Measurements from ENCODE around the gene TMEFF2. TPM values are rescaled to one million over a fixed set of nuclear protein-coding genes. Genes with fewer than 3 reads are reported as not detected.

Gene TMEFF2
- total and polyA plus RNA-seq, 2 experiments from 2014 or later, result 1.7 to 2.2 TPM

DNA sequence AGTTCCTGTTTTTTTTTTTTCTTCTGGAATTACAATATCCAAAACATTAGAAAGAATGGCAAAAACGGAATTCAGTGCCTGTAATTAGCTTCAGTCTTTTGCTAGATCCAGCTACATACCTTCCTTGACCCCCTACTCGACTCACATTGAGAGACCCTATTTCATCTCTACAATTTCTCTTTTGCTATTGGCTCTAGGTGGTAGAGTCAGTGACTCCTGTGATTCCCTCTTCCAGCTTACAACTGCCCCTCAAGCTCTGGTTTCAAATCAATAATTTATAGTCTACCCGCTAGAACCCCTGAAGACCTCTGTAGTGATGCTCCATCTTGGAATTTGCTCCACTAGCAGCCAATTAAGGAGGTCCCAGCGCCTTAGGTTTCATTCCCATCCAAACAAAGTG is 125.8 kb downstream of the TMEFF2 start:
- no peaks in the 10 kb centered on the region for H3K27me3 Mint-ChIP-seq (ENCODE audit: insufficient read depth, low read depth, poor library complexity)
- Histone ChIP-seq H3K4me3 (no peak overlapping the region), H3K4me1 (ENCODE audit: insufficient read depth) (no peaks in the 10 kb centered on the region), H4K20me1 (replicated peaks; ENCODE audit: insufficient read depth) (no peaks in the 10 kb centered on the region), H2AFZ (no peak overlapping the region), H3K36me3 (ENCODE audit: insufficient read depth) (no peaks in the 10 kb centered on the region), H3F3A (replicated peaks; ENCODE audit: low read depth) (no peaks in the 10 kb centered on the region), H3K27me3 (ENCODE audit: insufficient read depth) (no peaks in the 10 kb centered on the region), H3K4me2 (no peak overlapping the region), H3K79me2 (replicated peaks; ENCODE audit: insufficient read depth) (no peaks in the 10 kb centered on the region), H3K27ac (ENCODE audit: low read depth) (no peak overlapping the region), H3K9me2 (ENCODE audit: insufficient read depth) (no peaks in the 10 kb centered on the region; the same call in 1 of the 2 replicates)
- TF ChIP-seq STAT1 (IDR thresholded peaks at IDR 0.05; ENCODE audit: unreplicated experiment), result no peak
- TF ChIP-seq, protein P1, sequence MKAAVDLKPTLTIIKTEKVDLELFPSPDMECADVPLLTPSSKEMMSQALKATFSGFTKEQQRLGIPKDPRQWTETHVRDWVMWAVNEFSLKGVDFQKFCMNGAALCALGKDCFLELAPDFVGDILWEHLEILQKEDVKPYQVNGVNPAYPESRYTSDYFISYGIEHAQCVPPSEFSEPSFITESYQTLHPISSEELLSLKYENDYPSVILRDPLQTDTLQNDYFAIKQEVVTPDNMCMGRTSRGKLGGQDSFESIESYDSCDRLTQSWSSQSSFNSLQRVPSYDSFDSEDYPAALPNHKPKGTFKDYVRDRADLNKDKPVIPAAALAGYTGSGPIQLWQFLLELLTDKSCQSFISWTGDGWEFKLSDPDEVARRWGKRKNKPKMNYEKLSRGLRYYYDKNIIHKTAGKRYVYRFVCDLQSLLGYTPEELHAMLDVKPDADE (IDR thresholded peaks at IDR 0.05), result no peak
- TF ChIP-seq NANOG (IDR thresholded peaks at IDR 0.05; ENCODE audit: borderline replicate concordance), result no peak
- TF ChIP-seq, protein P2, sequence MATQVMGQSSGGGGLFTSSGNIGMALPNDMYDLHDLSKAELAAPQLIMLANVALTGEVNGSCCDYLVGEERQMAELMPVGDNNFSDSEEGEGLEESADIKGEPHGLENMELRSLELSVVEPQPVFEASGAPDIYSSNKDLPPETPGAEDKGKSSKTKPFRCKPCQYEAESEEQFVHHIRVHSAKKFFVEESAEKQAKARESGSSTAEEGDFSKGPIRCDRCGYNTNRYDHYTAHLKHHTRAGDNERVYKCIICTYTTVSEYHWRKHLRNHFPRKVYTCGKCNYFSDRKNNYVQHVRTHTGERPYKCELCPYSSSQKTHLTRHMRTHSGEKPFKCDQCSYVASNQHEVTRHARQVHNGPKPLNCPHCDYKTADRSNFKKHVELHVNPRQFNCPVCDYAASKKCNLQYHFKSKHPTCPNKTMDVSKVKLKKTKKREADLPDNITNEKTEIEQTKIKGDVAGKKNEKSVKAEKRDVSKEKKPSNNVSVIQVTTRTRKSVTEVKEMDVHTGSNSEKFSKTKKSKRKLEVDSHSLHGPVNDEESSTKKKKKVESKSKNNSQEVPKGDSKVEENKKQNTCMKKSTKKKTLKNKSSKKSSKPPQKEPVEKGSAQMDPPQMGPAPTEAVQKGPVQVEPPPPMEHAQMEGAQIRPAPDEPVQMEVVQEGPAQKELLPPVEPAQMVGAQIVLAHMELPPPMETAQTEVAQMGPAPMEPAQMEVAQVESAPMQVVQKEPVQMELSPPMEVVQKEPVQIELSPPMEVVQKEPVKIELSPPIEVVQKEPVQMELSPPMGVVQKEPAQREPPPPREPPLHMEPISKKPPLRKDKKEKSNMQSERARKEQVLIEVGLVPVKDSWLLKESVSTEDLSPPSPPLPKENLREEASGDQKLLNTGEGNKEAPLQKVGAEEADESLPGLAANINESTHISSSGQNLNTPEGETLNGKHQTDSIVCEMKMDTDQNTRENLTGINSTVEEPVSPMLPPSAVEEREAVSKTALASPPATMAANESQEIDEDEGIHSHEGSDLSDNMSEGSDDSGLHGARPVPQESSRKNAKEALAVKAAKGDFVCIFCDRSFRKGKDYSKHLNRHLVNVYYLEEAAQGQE (IDR thresholded peaks at IDR 0.05; ENCODE audit: unreplicated experiment), result no peak
- TF ChIP-seq ZNF331 (CRISPR knock-in tag; IDR thresholded peaks at IDR 0.05; ENCODE audit: low read depth), result no peak
- no peak for TF ChIP-seq CREB1 (CRISPR knock-in tag; IDR thresholded peaks at IDR 0.05; ENCODE audit: low read depth)
- TF ChIP-seq ZNF114 (CRISPR knock-in tag; IDR thresholded peaks at IDR 0.05), result no peak
- no peak for TF ChIP-seq EZH2phosphoT487 (IDR thresholded peaks at IDR 0.05; ENCODE audit: unreplicated experiment)
- no peak for TF ChIP-seq JUNB (IDR thresholded peaks at IDR 0.05; ENCODE audit: unreplicated experiment)
- TF ChIP-seq, protein P3, sequence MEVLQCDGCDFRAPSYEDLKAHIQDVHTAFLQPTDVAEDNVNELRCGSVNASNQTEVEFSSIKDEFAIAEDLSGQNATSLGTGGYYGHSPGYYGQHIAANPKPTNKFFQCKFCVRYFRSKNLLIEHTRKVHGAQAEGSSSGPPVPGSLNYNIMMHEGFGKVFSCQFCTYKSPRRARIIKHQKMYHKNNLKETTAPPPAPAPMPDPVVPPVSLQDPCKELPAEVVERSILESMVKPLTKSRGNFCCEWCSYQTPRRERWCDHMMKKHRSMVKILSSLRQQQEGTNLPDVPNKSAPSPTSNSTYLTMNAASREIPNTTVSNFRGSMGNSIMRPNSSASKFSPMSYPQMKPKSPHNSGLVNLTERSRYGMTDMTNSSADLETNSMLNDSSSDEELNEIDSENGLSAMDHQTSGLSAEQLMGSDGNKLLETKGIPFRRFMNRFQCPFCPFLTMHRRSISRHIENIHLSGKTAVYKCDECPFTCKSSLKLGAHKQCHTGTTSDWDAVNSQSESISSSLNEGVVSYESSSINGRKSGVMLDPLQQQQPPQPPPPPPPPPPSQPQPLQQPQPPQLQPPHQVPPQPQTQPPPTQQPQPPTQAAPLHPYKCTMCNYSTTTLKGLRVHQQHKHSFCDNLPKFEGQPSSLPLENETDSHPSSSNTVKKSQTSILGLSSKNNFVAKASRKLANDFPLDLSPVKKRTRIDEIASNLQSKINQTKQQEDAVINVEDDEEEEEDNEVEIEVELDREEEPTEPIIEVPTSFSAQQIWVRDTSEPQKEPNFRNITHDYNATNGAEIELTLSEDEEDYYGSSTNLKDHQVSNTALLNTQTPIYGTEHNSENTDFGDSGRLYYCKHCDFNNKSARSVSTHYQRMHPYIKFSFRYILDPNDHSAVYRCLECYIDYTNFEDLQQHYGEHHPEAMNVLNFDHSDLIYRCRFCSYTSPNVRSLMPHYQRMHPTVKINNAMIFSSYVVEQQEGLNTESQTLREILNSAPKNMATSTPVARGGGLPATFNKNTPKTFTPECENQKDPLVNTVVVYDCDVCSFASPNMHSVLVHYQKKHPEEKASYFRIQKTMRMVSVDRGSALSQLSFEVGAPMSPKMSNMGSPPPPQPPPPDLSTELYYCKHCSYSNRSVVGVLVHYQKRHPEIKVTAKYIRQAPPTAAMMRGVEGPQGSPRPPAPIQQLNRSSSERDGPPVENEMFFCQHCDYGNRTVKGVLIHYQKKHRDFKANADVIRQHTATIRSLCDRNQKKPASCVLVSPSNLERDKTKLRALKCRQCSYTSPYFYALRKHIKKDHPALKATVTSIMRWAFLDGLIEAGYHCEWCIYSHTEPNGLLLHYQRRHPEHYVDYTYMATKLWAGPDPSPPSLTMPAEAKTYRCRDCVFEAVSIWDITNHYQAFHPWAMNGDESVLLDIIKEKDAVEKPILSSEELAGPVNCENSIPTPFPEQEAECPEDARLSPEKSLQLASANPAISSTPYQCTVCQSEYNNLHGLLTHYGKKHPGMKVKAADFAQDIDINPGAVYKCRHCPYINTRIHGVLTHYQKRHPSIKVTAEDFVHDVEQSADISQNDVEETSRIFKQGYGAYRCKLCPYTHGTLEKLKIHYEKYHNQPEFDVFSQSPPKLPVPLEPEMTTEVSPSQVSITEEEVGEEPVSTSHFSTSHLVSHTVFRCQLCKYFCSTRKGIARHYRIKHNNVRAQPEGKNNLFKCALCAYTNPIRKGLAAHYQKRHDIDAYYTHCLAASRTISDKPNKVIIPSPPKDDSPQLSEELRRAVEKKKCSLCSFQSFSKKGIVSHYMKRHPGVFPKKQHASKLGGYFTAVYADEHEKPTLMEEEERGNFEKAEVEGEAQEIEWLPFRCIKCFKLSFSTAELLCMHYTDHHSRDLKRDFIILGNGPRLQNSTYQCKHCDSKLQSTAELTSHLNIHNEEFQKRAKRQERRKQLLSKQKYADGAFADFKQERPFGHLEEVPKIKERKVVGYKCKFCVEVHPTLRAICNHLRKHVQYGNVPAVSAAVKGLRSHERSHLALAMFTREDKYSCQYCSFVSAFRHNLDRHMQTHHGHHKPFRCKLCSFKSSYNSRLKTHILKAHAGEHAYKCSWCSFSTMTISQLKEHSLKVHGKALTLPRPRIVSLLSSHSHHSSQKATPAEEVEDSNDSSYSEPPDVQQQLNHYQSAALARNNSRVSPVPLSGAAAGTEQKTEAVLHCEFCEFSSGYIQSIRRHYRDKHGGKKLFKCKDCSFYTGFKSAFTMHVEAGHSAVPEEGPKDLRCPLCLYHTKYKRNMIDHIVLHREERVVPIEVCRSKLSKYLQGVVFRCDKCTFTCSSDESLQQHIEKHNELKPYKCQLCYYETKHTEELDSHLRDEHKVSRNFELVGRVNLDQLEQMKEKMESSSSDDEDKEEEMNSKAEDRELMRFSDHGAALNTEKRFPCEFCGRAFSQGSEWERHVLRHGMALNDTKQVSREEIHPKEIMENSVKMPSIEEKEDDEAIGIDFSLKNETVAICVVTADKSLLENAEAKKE (CRISPR knock-in tag; IDR thresholded peaks at IDR 0.05), result no peak
- no peak for TF ChIP-seq EZH2 (IDR thresholded peaks at IDR 0.05; ENCODE audit: low read depth, unreplicated experiment)
- TF ChIP-seq, protein P4, sequence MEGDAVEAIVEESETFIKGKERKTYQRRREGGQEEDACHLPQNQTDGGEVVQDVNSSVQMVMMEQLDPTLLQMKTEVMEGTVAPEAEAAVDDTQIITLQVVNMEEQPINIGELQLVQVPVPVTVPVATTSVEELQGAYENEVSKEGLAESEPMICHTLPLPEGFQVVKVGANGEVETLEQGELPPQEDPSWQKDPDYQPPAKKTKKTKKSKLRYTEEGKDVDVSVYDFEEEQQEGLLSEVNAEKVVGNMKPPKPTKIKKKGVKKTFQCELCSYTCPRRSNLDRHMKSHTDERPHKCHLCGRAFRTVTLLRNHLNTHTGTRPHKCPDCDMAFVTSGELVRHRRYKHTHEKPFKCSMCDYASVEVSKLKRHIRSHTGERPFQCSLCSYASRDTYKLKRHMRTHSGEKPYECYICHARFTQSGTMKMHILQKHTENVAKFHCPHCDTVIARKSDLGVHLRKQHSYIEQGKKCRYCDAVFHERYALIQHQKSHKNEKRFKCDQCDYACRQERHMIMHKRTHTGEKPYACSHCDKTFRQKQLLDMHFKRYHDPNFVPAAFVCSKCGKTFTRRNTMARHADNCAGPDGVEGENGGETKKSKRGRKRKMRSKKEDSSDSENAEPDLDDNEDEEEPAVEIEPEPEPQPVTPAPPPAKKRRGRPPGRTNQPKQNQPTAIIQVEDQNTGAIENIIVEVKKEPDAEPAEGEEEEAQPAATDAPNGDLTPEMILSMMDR (conservative IDR thresholded peaks at IDR 0.05; ENCODE audit: low read depth in 2 of 2), result no peak
- no peak for TF ChIP-seq POLR2AphosphoS5 (IDR thresholded peaks at IDR 0.05; ENCODE audit: low read depth)
- no peaks in the 10 kb centered on the region for H3K36me3 Mint-ChIP-seq (ENCODE audit: low read depth)
- ATAC-seq, result no peak
- no peak overlapping the region for H3K4me3 Mint-ChIP-seq
- no peak overlapping the region for H3K27ac Mint-ChIP-seq
- no peak for DNase-seq (ENCODE audit: low spot score)
- no peaks in the 10 kb centered on the region; the same call in 2 of the 3 replicates for H3K9me3 Mint-ChIP-seq
- H3K4me1 Mint-ChIP-seq, result peaks cover 3% of the 10 kb centered on the region; the same call in 1 of the 3 replicates
